Stimulated activated CD8-positive, alpha-beta memory T cell treated with anti-CD3 and anti-CD28 coated beads, Interleukin-2, amount 100 ng/mL, for 1 hour (primary cell): ENCODE data around the gene FKBP4.
"Not testable (repeated sequence)": the region's sequence is repeated elsewhere in the genome, so short reads cannot be mapped to it uniquely, and the experiment has no call there.

Experiments
- DNase-seq, 2 donors: peaks; one replicate each; pipeline ENCODE4 v3.0.0-alpha.2; 2020; ENCODE audit warnings: low read depth in 2 of 2

The FKBP4 gene

DNA sequence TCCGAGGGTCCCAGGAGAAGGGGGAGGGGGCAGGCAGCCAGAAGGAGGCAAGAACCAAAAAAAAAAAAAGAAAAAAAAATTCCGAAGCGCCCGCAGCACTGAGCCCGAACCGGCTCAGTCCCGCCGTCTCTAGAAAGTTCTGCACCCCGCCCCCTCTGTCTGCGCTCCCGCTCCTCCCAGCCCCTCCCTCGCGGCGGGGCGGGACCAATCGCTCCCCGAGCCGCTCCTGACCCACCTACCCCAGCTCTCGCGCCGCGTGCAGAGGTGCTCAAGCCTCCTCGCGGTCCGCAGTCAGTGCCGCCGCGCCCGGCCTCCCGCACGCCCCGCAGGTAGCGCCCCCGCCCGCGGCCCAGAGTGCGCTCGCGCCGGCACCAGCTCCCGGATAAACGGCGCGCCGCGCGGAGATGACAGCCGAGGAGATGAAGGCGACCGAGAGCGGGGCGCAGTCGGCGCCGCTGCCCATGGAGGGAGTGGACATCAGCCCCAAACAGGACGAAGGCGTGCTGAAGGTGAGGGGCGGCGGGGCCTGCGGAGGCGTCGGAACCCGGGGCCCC is at the start of gene FKBP4:
Gene FKBP4 (plus strand): TSS at position 235 of the 554 bp plus-strand sequence. CDS start 170 bp downstream, at position 405.
- peak; percentile 66 to 78 for DNase-seq

DNA sequence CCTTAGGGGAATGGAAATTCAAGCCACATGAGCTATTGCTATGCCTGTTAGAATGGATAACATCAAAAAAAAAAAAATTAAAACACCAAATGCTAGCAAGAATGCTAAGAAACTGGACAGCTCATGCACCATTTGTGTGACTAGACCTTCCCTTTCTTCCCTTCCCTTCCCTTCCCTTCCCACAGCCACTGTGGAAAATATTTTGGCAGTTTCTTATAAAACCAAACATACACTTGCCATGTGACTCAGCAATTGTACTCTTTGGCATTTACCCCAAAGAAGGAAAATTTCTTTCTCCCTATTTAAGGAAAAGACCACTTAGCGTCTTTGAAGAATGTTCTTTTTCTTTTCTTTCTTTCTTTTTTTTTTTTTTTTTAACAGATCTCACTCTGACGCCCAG is 49.1 kb upstream of the FKBP4 start:
- no peak for DNase-seq

- DNase-seq = no peak
Measured at GRCh38 chr12:2749580-2749979, 45.2 kb upstream of the FKBP4 start.

- no peak for DNase-seq
Measured at GRCh38 chr12:2750185-2750584, 44.6 kb upstream of the FKBP4 start.

DNA sequence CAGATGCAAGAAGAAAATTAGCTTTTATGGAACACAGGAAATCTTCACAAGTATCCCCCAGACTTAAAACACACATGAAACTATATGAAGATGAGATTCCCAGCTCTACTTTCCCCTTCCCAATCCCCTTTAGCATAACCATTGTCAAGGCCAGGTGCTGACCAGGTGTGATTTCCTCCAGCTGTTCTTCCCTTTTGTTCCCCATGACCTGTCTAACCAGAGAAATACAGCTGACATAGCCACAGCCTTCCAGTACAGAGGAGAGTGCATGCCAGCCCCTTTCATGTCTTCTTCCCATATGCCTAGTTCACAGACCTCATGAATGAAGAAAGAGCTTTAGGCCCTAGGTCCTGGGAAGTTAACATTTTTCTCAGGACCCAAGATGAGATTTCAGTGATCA is 43.5 kb upstream of the FKBP4 start:
- no peak for DNase-seq

GRCh38 chr12:2751686-2752085 is 43.1 kb upstream of the FKBP4 start:
- no peak for DNase-seq

- DNase-seq = peak; percentile 41 to 52
Measured at GRCh38 chr12:2752676-2753371, 41.9 kb upstream of the FKBP4 start.

DNA sequence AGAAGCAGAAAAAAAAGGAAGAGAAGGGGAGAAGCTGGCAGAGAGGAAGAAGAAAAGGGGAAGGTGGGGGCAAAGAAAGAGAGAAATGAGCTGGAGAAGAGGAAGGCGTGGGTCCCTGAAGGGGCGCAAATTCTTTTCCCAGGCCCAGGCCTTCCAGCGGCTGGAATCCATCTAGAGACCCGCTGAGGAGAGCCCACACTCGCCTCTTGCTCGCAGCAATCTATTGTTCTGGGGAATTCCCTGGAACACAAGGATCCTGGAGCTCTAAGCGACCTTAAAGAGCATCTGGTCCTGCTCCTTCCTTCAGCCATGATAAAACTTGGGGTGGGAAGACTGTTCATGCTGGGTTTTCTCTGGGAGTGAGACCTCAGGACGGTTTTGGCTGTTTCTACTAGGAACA is 41.2 kb upstream of the FKBP4 start:
- DNase-seq = no peak

- DNase-seq = no peak
Measured at GRCh38 chr12:2754208-2754607, 40.6 kb upstream of the FKBP4 start.

GRCh38 chr12:2756756-2757155 is 38.0 kb upstream of the FKBP4 start:
- no peak for DNase-seq

DNA sequence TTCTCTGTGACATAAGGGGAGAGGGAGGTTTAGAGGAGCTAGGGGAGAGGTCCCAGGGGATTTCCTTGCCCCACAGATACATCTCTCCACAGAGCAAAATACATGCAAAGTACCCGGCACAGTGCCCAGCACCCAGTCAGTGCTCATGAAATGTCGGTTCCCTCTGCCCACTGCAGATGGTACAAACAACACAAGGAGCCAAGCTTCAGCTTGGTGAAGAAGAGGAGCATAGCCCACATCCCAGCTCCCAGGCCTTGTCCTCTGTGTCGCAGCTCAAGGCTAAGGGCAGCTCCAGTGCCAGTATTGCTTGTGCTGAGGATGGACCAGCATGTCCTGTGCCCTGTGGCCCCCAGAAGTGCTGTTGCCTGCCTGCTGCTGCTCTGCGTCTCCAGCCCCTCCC is 35.0 kb upstream of the FKBP4 start:
- no peak for DNase-seq

DNA sequence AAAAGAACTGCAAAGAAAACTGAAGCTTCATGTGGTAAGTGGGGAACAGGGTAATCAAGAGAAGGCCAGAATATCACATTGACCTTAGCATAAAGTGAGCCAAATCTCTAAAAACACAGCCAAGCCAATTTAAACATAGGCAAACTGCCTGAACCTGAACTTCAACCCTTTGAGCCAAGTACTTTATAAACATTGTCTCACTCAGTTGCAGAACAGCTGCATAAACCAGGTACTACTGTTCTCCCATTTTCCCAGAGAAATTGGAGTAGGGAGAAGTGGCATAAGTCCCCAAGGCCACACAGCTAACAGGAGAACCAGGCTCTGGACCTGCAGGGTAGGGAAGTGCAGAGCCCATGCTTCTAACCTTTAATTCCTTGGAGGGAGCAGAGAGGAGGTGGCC is 30.4 kb upstream of the FKBP4 start:
- DNase-seq = no peak

GRCh38 chr12:2765052-2765451 is 29.7 kb upstream of the FKBP4 start:
- no peak for DNase-seq

DNA sequence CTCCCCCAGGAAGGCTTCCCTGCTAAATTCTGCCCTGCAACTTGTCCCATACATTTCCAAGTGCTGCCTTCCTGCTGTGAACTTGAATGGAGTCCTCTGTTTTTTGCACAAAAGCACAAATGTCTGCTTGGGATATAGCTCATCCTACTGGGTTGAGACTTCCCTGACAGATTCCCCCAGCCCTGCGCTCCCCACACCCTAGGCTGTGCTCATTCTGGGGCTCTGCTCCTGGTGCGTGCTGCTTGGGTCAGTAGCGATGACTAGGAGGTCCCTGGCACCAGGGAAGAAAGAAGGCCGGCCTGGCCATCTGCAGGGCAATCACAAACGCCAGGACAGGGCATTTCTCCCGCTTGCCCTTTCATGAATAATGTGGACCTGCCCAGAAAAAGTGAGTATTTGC is 29.2 kb upstream of the FKBP4 start:
- DNase-seq = no peak

DNA sequence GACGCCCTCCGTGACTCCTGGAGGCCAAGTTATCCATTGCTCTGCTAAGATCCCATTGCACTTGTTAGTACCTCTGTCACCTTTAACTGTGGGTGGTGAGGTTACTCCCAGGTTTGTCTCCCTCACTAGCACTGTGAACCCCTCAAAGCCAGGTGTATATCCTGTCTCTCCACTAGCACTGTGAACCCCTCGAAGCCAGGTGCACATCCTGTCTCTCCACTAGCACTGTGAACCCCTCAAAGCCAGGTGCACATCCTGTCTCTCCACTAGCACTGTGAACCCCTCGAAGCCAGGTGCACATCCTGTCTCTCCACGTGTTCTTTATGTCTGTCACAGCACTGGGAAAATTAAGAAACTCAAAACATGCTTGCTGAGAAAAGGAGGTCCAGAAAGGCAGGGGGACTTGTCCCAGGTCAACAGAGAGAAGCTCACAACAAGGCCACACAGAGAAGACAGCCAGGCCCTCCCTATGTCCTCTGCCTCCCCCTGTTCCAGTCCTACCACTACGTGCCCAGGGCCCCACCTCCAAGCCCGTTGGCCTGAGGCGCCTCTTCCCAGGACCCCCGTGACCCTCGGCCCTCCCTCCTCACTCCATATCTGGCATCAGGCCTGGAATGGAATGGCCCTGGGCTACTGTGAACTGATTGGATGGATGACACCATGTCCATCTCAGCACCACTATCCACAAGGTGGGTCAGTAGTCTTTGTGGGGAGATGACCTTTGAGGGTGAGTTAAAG is 26.4 kb upstream of the FKBP4 start:
- no peak for DNase-seq

GRCh38 chr12:2769866-2770533 is 24.8 kb upstream of the FKBP4 start:
- DNase-seq = no peak

DNA sequence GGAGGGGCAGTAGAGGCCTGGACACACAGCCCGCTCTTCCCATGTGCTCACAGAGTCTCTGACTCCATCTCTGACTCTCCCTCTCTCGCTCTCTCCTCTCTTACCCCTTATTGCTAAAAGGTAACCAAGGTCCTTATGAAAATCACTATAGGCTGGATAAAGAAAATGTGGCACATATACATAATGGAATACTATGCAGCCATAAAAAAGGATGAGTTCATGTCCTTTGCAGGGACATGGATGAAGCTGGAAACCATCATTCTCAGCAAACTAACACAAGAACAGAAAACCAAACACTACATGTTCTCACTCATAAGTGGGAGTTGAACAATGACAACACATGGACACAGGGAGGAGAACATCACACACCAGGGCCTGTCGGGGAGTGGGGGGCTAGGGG is 24.2 kb upstream of the FKBP4 start:
- DNase-seq = not testable (repeated sequence)

DNA sequence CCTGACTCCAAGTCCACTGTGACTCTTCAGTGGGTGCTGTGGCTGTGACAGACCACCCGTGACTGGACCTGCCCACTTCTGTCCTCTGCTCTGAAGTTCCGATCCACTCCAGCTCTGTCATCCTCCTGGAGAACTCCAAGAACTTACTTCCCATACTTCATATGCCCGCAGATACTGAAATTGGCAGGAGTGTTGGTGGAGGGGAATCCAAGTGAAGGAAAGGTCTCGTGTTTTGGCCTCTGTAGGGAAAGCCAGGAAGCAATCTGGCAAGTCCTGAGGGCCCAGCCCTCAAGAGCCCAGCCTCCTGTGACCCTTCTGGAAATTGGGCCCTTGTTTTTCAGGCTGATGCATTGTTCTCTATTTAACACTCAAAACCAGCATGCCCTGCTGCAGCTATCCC is 22.4 kb upstream of the FKBP4 start:
- DNase-seq = no peak

DNA sequence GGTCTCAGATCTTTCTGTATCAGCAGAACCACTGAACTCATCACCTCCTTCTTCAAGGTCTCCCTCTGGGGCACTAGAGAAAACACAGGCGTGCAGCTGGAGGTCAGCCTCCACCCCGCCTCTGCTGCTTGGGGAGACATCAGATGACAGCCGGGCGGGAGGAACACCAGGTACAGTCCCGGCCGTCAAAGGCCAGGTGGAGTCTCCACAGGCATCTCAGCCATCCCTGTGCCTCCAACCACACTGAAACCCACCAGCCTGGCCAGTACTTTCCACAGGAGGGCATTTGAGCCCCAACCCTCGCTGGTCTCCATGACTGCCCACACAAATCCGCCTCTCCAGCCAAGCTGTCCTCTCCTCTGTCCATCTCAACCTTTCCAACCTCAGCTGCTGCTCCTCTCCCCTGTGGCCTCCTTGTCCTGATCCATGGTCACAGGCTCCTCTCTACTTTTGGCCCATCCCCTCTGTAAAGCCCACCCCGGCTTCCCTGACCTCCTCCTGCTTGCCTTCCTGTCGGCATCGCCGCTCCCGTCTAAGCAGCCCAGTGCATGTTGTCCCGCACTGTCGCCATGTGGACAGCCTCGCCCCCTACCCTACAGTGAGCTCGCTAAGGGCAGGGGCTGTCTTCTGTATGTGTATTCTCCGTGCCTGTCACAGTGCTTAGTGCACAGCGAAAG is 21.4 kb upstream of the FKBP4 start:
- no peak for DNase-seq

GRCh38 chr12:2775431-2775830 is 19.3 kb upstream of the FKBP4 start:
- no peak for DNase-seq

DNA sequence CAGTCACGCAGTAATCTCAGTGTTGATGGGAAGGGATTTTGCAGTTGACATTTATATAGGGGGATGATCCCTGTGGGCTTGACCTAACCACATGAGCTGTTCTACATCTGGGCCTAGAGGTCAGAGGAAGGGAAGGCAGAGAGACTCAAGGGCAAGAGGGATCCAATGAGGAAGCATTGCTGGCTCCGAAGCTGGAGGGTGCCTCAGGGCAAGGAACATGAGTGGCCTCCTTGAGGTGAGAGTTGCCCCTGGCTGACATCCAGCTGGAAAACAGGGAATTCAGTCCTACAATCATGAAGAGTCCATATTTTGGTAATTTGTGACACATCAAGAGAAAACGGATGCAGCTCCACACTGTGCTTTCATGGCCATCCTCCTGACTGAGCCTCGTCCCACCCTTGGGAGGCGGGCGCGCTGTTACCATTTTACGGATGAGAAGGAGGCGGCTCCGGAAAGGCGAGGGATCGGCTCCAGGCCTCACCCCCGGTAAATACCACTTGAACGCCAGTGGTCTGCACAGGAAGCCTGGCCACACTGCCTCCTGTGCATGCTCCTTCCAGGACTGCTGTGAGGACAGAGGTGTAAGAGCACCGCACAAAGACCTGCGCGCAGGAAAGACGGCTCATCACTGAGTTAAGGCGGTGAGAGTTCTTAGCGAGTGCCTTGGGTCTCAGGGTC is 18.5 kb upstream of the FKBP4 start:
- DNase-seq = no peak
